Body of pancreas (tissue), 4 donors: ENCODE data around the gene DAP. TPM values are rescaled to one million over a fixed set of nuclear protein-coding genes. Genes with fewer than 3 reads are reported as not detected.

ENCODE experiments used
- ATAC-seq: fragments of 150-250 bp; one replicate; pipeline ENCODE4 v1.9.1; 2016
- DNase-seq, 4 donors: peaks; one replicate each; pipeline ENCODE4 v3.0.0-alpha.2; 2019
- H3K27ac ChIP-seq, 4 donors: fragments of 200-600 bp; sonication (generic); 1 replicate in 3 of 4; 2 replicates in 1 of 4; pipeline versions ENCODE4 v1.5.1 to v1.6.1; 2016 to 2019; ENCODE audit warnings: mild to moderate bottlenecking in 1 of 4, mixed read lengths in 1 of 4, moderate library complexity in 1 of 4
- H3K27me3 ChIP-seq, 2 donors: fragments of 200-600 bp; sonication (generic); one replicate each; pipeline ENCODE4 v1.6.0; 2016; ENCODE audit warnings: mild to moderate bottlenecking in 1 of 2
- H3K36me3 ChIP-seq, 2 donors: fragments of 200-600 bp; sonication (generic); replicated peaks in 1 of 2; 2 replicates each; pipeline ENCODE4 v1.5.1; 2016; ENCODE audit warnings: low read depth in 2 of 2; ENCODE audit not compliant: insufficient read depth in 1 of 2
- H3K4me1 ChIP-seq: fragments of 200-600 bp; sonication (generic); one replicate; pipeline ENCODE4 v1.6.0; 2016
- H3K4me3 ChIP-seq, 2 donors: fragments of 200-600 bp; sonication (generic); 1 replicate in 1 of 2; 2 replicates in 1 of 2; pipeline ENCODE4 v1.5.1; 2016 to 2019
- H3K9me3 ChIP-seq, 3 donors: fragments of 200-600 bp; sonication (generic); 1 replicate in 2 of 3; 2 replicates in 1 of 3; pipeline ENCODE4 v1.5.1; 2016
- POLR2A ChIP-seq, 3 donors: fragments of 450-650 bp; IDR thresholded peaks; one replicate each; pipeline ENCODE4 v1.6.1; 2016; ENCODE audit warnings: antibody characterized with exemption in 3 of 3, mild to moderate bottlenecking in 2 of 3
- WGBS, 2 donors: methylation state at CpG; one replicate each; pipeline ENCODE4 v1.1.5; 2017; 5-methylcytosine and 5-hydroxymethylcytosine counted together
- intact Hi-C: fragments of 100-400 bp; cut with DNase I; formaldehyde crosslinking; loops from one replicate; pipeline ENCODE4 v1.15.1; 2023
- total RNA-seq, 2 donors: library from RNA; depleted of rRNA; stranded (reverse); fragments of >200 nt; gene quantifications; one replicate each; pipeline ENCODE4 v1.1.0, GENCODE V29; 2016
- TF ChIP-seq, protein P1 (sequence below), 7 experiments: fragments of 450-650 bp in 4 of 7; fragments of 200-600 bp in 3 of 7; sonication (generic) in 3 of 7; IDR thresholded peaks; one replicate each; pipeline ENCODE4 v1.5.1; 2016 to 2019; ENCODE audit warnings: antibody characterized with exemption in 7 of 7

DAP gene
- total RNA-seq, 2 donors from 2014 or later = 93.6 to 112 TPM

- TF ChIP-seq, protein P1, sequence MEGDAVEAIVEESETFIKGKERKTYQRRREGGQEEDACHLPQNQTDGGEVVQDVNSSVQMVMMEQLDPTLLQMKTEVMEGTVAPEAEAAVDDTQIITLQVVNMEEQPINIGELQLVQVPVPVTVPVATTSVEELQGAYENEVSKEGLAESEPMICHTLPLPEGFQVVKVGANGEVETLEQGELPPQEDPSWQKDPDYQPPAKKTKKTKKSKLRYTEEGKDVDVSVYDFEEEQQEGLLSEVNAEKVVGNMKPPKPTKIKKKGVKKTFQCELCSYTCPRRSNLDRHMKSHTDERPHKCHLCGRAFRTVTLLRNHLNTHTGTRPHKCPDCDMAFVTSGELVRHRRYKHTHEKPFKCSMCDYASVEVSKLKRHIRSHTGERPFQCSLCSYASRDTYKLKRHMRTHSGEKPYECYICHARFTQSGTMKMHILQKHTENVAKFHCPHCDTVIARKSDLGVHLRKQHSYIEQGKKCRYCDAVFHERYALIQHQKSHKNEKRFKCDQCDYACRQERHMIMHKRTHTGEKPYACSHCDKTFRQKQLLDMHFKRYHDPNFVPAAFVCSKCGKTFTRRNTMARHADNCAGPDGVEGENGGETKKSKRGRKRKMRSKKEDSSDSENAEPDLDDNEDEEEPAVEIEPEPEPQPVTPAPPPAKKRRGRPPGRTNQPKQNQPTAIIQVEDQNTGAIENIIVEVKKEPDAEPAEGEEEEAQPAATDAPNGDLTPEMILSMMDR (IDR thresholded peaks at IDR 0.05) = no peak
- no peak for TF ChIP-seq POLR2A (IDR thresholded peaks at IDR 0.05)
- WGBS, 2 donors = 33 to 43% methylated on average over 7 of the region's 7 CpGs
- Histone ChIP-seq H3K4me1 (peaks cover 85% of the 10 kb centered on the region), H3K27me3 (no peaks in the 10 kb centered on the region), H3K9me3 (no peaks in the 10 kb centered on the region), H3K36me3 (no peaks in the 10 kb centered on the region), H3K27ac (peak overlapping the region; percentile 30 to 99 (median 98)), H3K4me3 (no peak overlapping the region)
- DNase-seq = no peak
- no peak for ATAC-seq
- intact Hi-C loops = loop anchor here (10.0 kb wide), 1 partner anchor 53 kb away; no protein-coding TSS in a partner anchor
Observed at GRCh38 chr5:10757922-10758555, 3.0 kb downstream of the DAP start.

GRCh38 chr5:10757043-10757442 lies 4.0 kb downstream of the DAP start:
- Histone ChIP-seq H3K27me3 (no peaks in the 10 kb centered on the region), H3K4me3 (no peak overlapping the region), H3K9me3 (no peaks in the 10 kb centered on the region), H3K4me1 (peaks cover 85% of the 10 kb centered on the region), H3K27ac (peak overlapping the region in 3 of 4 donors; percentile 53 to 99 (median 57)), H3K36me3 (no peaks in the 10 kb centered on the region)
- DNase-seq (peak in 1 of 4 donors; percentile 32), ATAC-seq (no peak)
- intact Hi-C loops = loop anchor here (10.0 kb wide), 1 partner anchor 52 kb away; no protein-coding TSS in a partner anchor
- no peak for TF ChIP-seq POLR2A (IDR thresholded peaks at IDR 0.05)
- TF ChIP-seq, protein P1 (IDR thresholded peaks at IDR 0.05) = no peak
- WGBS, 2 donors = 23 to 28% methylated on average over 8 to 9 of the region's 9 CpGs

DNA sequence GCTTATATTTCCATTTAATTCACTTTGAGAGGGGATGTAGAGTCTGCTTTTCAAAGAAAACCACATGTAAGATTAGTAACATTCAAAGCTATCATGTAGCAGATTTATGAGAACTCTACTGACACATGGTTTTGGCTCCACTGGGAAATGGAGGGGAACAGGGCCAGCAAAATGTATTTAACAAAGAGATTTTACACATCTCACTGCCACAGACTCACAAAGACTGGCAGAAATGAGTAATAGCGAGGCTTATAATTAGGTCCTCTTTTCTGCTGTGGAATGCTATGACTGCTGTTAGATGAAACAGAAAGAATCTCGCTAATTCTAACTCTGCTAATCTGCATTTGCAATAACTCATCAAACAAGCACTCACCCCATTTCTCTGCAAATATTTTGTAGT lies 4.5 kb downstream of the DAP start:
- no peaks in the 10 kb centered on the region for H3K36me3 ChIP-seq
- no peak for TF ChIP-seq POLR2A (IDR thresholded peaks at IDR 0.05)
- TF ChIP-seq, protein P1 (IDR thresholded peaks at IDR 0.05) = no peak
- WGBS, 2 donors = 24 to 40% methylated on average over 2 of the region's 2 CpGs
- no peaks in the 10 kb centered on the region for H3K27me3 ChIP-seq
- no peaks in the 10 kb centered on the region for H3K9me3 ChIP-seq
- DNase-seq = no peak
- no peak overlapping the region for H3K4me3 ChIP-seq
- ATAC-seq = no peak
- peaks cover 85% of the 10 kb centered on the region for H3K4me1 ChIP-seq
- peak overlapping the region in 3 of 4 donors; percentile 53 to 99 (median 57) for H3K27ac ChIP-seq
- intact Hi-C loops = loop anchor here (10.0 kb wide), 1 partner anchor 52 kb away; no protein-coding TSS in a partner anchor

- Histone ChIP-seq H3K27ac (peak overlapping the region in 2 of 4 donors; percentile 51 to 85), H3K27me3 (no peaks in the 10 kb centered on the region), H3K4me1 (peaks cover 98% of the 10 kb centered on the region), H3K4me3 (no peak overlapping the region), H3K36me3 (no peaks in the 10 kb centered on the region), H3K9me3 (no peaks in the 10 kb centered on the region)
- intact Hi-C loops = loop anchor here (10.0 kb wide), 1 partner anchor 48 kb away; no protein-coding TSS in a partner anchor
- 58 to 65% methylated on average over 9 of the region's 9 CpGs for WGBS, 2 donors
- ATAC-seq = no peak
- TF ChIP-seq, protein P1 (IDR thresholded peaks at IDR 0.05) = no peak
- no peak for TF ChIP-seq POLR2A (IDR thresholded peaks at IDR 0.05)
- no peak for DNase-seq
Observed at GRCh38 chr5:10753178-10753577, 7.9 kb downstream of the DAP start.
